C4-2B (cell line): ENCODE data around the gene PRKG1.
A peak's percentile ranks its signal among the peaks of the same experiment; 100 is the strongest.

Experiments
- H3K27ac ChIP-seq: fragments of 450-650 bp; 2 replicates; pipeline ENCODE4 v1.5.1; 2017
- CTCF ChIP-seq: fragments of 450-650 bp; conservative IDR thresholded peaks from 2 replicates; pipeline ENCODE4 v1.5.1; 2017; ENCODE audit warnings: mild to moderate bottlenecking
- ZFX ChIP-seq: fragments of 450-650 bp; IDR thresholded peaks from 2 replicates; pipeline ENCODE4 v1.6.1; 2017

Gene PRKG1

DNA sequence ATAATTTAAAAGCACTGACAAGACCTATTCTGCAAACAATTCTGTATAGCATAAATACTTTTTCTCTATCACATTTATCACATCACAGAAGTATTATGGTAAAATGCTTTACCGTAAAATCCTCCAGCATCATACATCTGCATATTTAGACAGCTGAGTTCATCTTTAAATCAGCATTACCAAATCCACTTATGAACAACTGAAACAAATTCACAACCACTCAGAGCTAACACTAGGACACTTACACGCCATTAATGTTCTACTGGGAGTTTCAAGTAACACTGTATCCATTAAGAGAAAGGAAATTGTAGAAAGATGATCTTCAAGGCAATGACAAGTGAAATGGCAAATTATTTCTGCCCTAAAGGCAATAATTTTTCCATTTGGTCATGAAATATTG lies 1134.1 kb downstream of the PRKG1 start:
- H3K27ac ChIP-seq = no peak overlapping the region
- TF ChIP-seq CTCF = no peak
- TF ChIP-seq ZFX = no peak

DNA sequence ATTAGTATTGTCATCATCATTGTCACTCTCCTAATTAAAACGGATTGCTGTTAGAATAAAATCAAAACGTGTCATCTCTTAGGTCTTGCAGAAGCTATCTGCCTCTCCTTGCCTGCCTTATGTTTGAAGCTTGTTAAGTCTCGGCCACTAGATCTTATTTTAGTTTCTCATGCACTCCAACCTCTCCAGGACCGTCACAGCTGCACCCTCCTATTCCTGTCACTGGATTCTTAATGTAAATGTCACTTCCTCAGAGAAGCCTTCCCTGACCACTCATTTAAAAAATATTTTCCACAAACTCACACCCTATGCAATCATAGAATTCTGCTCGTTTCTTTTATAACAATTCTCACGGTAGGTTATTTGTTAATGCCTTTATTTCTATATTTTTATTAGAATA lies 1135.9 kb downstream of the PRKG1 start:
- no peak overlapping the region for H3K27ac ChIP-seq
- TF ChIP-seq ZFX (no peak), CTCF (no peak)

DNA sequence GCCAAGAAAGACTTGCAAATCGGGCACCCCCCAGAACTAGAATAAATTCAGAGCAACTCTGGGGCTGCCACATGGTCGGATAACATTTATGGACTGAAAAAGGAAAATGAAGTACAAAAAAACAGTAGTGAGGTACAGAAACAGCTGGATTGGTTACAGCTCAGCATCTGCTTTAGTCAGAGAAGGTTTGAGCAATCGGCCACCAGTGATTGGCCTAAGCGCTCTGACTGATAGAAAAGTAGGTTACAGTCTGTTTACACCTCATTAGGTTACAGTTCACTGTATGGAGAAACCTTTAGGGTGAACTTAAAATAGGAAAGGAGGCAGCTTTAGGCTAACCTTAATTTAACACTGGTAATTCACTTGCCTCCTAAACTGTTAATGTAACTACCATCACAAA lies 1137.8 kb downstream of the PRKG1 start:
- no peak overlapping the region for H3K27ac ChIP-seq
- no peak for TF ChIP-seq CTCF
- TF ChIP-seq ZFX = no peak

DNA sequence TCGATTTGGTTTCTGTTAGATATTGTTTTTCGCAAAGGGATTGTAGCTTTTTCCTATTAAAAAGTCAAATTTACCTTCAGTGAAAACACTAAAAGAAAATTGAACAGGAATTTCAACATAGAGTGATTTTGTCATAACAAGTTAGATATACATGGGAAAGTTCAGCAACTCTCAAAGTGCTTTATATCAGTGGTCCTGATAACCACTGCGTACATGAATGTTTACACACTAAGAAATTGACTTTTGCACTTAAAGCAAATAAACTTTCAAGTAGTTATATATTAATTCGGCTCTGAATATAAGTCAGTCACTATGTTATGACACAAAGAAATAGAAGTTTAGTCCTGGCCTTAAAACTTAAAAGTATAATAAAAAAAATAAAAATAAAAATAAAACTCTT lies 1138.5 kb downstream of the PRKG1 start:
- TF ChIP-seq ZFX = no peak
- no peak for TF ChIP-seq CTCF
- no peak overlapping the region for H3K27ac ChIP-seq

- no peak overlapping the region for H3K27ac ChIP-seq
- TF ChIP-seq ZFX = no peak
- no peak for TF ChIP-seq CTCF
Observed at GRCh38 chr10:52213321-52213752, 1139.0 kb downstream of the PRKG1 start.

GRCh38 chr10:52215745-52216361 lies 1141.6 kb downstream of the PRKG1 start:
- TF ChIP-seq CTCF (peak; percentile 81), ZFX (no peak)
- no peak overlapping the region for H3K27ac ChIP-seq

- H3K27ac ChIP-seq = no peak overlapping the region
- TF ChIP-seq CTCF = no peak
- TF ChIP-seq ZFX = no peak
Observed at GRCh38 chr10:52216852-52217251, 1142.6 kb downstream of the PRKG1 start.
